Endothelial cell of hepatic sinusoid (primary cell): ENCODE data around the gene TIAM1.

ENCODE experiments used
- in situ Hi-C: cut with HindIII; loops from 2 replicates; pipeline ENCODE4 v1.10.0; 2017; ENCODE audit warnings: low sequenced_read_pairs

The TIAM1 gene

DNA sequence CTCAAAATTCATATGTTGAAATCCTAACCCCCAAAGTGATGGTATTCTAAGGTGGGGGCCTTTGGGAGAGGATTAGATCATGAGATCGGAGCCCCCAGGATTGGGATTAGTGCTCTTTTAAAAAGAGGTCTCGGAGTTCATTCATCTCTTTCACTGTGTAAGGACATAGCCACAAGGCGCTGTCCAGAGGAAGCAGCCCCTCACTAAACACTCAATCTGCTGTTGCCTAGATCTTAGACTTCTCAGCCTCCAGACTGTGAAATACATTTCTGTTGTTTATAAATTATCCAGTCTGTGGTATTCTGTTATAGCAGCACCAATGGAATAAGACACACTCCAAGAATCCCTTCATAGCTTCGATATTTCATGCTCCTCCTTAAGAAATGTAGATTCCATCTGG lies 12.4 kb upstream of the TIAM1 start:
- in situ Hi-C loops: no loop called here

DNA sequence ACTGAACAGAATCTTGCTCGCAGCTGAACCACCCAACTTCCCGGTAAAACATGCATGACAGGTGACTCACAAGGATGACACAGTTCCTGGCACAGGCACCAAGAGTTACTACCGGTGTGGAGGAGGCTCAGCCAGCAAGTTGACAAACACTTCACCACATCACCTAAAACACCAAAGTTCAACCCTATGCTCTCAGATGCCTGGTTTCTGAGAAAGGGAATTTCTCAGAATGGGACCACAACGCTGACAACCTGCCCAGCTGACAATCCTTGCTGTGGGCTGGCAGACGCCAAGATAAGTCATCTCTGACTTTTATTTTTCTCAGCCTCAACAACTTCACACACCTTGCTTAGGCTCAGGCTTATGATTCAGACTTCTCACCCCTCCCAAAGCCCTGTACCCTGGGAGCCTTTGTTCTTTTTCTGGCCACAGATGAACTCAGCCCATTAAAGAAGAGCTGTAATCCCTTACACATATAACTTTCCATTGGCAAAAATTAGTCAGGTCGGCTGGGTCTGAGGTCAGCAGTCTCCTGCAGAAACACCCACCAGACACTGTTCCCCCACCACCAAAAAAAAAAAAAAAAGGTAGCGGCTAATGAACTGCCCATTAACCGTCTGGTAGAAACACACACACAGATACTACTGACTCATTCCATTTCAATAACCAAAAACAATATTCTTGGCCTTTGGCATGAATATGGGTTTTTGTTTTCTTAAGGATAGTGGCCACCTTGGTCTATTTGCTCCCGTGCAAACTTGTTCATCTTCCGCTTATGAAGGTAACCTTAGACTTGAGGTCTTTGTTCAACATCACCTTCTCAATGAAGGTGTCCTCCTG lies 10.8 kb upstream of the TIAM1 start:
- in situ Hi-C loops: no loop called here

DNA sequence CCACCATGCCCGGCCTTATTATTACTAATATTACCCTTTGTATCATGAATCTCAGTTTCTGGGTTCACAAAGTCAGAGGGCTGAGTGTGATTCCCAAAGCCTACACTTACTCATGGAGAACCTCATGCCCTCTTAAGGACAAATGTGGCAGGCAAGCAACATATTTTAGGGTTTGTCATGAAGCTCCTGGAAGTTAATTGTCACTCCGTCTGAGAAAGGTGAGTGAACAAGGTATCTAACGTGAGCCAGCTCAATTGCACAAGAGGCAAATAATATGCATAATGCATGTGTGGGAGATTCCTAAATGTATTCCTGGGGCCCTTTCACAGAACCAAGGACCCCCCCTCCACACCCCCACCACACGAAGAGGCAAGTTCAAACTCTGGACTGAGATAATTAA lies 10.1 kb upstream of the TIAM1 start:
- in situ Hi-C loops: no loop called here

DNA sequence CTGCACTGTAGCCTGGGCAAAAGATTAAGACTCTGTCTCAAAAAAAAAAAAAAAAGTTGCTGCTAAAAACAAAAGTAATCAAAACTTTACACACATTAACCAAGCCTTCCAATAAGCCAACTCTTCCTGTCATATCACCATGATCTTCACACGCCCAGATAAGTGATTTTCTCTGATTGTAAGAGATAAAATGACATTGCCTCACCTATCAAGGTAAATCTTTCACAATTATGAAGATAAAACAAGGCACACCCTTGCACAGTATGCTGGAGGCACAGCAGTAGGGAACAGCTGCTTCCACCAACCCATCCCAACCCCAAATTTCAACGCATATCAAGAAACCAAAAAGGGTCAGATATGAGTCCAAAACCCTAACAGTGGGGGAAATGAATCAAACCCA lies 8.8 kb upstream of the TIAM1 start:
- in situ Hi-C loops: no loop called here

DNA sequence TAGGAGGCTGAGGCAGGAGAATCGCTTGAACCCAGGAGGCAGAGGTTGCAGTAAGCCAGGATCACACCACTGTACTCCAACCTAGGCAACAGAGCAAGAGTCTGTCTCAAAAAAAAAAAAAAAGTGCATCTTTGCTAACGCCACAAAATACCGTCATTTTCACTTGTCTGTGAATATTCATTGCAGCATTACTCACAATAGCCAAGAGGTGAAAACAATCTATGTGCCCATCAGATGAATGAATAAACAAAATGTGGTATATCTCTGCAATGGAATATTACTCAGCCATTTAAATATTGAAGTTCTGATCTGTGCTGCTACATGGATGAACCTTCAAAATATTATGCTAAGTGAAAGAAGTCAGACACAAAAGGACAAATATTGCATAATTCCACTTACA lies 7.9 kb upstream of the TIAM1 start:
- in situ Hi-C loops: no loop called here

DNA sequence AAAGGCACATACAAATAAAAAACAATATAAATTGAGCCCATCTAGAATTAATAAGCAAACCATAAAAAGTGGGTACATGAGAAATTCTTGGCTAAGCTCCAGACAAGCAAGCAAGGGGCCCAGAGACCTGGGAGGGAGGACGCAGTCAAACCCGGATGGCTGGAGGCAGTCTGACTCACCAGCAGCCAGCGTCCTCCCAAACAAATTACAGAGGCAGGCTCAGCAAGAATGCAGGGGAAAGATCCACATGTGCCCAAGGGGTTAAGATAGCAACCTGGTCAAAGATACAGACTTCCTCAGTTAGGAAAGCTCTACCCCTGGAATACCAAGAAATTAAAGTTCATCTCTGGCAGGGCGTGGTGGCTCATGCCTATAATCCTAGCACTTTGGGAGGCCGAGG lies 7.4 kb upstream of the TIAM1 start:
- in situ Hi-C loops: no loop called here

DNA sequence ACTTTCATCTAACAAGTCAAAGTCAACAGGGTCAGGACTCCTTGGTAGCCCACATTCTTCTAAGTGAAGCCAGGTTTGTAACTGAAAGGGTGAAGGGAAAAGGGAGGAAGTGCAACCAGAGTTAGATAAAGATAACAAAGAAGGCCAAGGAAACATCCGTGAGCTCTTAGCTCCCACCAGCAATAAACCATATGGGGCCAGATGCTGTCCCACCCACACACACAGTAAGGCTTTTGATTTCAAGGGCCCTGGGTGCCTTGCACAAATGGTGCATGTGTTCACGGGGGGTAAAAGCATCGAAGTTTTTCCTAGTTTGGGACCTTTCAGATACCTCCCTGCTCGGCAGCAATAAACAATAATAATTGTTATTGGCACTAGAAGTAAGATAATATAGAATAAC lies 5.1 kb upstream of the TIAM1 start:
- in situ Hi-C loops: no loop called here

DNA sequence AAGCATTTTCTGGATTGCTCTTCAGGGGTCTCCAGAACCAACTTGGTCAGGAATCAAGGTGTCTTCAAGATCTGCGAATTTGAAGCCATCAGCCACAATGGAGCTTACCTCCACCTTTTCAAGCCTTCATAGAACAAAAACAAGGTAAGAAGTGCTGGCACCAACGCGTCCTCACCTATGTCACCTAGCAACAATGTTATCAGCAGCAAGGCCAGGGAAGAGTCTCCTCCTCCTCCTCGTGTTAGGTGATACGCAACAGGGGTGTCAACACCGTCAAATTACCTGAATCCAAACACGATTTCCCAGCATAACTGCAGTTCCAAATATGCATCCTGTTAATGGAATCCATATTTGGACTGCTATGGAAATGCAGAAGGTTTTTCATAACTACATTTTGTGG lies 4.1 kb upstream of the TIAM1 start:
- in situ Hi-C loops: no loop called here

DNA sequence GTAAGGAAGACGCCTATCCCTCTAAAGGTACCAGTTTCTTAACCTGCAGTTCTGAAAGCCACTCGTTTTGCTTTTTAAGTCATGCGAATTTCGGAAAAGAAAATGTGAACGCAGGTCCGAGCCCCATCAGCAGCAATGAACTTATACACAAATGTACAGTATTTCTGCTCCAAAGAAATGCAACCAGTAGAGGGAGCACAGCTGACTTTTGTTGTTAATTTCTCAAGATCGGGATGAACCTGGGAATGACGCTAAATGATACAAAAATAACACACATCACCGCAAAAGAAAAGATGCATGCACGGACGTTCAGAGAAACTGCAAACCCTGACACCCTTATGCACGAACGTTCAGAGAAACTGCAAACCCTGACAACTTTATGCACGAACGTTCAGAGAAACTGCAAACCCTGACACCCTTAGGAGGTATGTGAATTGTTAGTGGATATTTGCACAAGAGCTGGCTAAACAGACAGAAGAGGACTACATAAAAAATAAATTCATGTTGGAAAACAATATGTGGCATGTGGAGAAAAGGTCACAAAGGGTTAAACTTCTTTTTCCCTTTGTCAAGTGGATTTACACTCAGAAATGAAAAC lies 3.5 kb upstream of the TIAM1 start:
- in situ Hi-C loops: no loop called here

DNA sequence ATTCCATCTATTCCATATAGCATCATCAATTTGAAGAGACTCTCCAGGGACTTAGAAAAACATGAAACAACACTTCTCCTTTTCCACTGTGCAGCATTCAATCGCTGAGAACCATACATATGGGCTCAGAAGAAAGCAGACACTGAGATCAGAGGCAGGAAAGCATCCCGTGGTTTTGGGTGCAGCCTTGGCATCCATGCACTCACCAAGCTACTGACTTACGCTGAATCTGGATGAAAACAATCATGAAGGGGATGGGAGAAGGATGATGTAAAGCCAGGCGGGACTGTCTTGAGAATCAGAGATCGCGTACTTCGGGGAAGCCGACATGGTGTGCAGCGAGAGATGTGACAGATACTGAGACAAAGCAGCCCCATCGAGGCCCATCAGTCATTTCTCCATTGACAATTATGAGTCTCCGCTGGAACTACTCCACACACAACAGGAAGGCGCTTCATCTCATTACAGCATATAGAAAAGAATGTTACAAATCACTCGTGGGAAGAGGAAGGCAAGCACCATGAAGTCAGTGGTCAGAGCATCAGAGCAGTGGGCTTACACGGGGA lies 2.3 kb upstream of the TIAM1 start:
- in situ Hi-C loops: no loop called here

DNA sequence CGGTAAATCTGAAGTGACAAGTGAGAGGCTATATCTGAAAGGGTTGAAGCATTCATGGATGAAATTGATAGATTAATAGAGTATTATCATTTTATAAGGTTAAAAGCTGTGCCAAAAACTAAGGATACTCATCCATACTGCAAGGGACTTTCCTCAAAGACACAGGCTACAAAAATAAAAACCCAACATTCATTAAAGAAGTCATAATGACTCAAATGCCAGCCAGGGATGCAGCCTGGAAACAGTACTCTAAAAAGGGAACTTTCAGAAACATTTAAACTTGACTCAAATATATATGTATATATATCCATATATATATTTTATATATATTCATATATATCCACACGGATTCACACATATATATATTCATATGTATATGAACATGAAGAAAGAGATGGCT lies 1.1 kb upstream of the TIAM1 start:
- in situ Hi-C loops: no loop called here

DNA sequence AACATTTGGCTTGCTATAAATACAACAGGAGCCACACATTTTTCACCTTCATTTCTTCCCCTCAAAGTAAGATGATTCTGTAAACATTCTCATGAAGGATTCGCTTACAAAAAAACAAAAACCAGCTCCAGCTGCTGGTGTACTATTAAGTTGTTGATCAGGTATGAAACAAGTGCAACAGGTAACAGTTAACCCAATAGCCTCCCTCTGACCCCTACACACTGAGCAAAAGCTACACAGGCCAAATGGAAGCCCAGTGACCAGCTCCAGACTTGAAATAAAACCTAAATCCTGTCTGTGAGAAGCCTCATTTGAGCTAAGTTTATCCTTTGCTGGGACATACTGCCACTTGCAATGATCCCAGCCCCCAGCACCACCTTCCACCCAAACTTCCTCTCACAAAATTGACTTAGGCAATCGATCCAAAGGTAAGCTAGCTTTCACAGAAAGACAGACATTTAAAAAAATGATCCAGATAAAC lies 991 bp downstream of the TIAM1 start:
- in situ Hi-C loops: no loop called here

DNA sequence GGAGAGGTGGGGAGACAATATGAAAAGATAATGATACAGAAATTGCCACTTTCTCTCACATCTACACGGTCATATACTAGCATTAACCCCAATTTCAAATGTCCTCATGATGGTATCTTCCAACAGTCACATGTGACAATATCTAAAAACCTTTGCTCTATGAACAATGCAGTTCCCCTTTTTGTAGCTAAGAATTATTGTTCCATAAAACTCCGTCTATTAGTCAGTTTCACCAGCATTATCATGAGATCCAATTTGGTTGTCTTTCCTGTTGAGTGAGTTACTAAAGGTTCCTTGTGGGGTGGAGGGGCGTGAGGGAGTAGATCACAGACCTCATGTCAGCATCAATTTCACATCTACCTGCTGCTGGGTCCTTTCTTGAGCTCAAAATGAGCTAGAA lies 1.7 kb downstream of the TIAM1 start:
- in situ Hi-C loops: no loop called here

DNA sequence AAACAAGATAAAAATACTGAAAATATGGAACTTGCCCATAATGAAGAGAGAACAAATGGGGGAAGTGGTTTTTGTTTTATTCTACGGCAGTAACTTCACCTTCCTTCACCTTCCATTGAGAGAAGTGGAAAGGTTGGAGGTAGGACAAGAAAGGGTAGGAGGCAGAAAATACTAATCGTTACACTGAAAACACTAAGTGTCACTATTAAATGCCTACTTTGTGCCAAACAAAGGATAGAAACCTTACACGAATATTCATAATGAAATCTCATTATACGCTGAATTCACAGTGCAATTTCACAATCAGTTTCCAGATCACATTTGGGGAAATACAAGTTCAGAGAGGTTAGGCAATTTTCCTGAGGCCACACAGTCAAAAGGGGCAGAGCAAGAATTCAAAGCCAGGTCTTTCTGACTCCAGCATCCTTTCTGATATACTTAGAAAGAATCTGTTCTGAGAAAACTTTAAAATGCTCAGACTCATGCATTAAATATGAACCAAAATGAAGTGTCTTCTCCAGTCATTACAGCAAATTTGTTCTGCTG lies 3.0 kb downstream of the TIAM1 start:
- in situ Hi-C loops: no loop called here

DNA sequence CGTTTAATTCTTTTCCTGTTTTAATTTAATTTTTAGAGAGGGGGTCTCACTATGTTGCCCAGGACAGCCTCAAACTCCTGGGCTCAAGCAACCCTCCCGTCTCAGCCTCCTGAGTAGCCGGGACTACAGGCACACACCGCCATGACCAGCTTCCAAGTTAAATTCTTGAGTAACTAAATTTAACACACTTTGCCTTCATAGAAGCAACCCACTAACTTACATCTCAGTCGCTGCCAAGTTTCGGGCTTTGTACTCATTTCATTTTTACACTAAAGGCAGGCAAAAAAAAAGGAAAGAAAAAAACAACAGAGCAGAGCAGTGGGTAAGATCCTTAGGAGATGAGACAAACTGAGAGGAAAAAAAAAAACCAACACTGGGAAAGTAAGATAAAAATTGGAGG lies 3.5 kb downstream of the TIAM1 start:
- in situ Hi-C loops: no loop called here

DNA sequence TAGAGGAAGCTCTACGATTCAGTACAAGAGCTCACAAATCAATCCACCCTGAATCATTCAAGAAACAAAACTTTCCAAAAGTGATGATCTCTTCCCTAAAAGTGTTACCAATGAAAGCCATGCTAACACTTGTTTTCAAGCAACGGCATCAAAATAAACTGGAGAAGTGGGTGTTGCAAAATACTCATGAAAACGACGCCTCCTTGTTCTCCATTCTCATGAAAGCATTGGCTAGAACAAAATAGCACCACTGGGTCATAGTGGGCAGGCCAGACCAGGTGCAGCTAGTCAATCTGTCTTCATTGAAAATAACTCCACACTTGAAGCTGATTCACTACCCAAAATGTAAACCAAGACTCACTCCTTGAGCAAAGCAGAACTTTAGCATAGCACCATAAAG lies 4.3 kb downstream of the TIAM1 start:
- in situ Hi-C loops: no loop called here

DNA sequence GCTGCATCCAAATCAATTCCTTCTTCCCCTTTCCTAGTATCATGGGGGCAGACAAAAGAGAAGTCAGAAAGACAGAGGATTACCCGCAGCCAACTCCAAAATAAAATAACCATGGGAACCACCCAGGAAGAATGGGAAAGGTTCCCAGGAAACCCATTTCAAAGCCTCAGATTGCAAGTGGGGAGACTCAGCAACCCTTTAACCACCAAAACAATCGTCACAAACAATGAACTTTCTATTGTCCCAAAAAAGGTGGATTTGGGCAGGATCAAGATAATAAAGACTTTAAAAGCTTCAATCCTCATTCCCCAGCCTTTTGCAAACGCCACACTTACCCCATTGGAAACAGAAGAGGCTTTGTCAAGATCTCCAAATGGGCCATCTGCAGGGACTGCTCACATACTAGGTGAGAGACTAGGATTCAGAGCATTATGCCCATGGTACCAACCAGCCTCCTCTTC lies 5.1 kb downstream of the TIAM1 start:
- in situ Hi-C loops: no loop called here

DNA sequence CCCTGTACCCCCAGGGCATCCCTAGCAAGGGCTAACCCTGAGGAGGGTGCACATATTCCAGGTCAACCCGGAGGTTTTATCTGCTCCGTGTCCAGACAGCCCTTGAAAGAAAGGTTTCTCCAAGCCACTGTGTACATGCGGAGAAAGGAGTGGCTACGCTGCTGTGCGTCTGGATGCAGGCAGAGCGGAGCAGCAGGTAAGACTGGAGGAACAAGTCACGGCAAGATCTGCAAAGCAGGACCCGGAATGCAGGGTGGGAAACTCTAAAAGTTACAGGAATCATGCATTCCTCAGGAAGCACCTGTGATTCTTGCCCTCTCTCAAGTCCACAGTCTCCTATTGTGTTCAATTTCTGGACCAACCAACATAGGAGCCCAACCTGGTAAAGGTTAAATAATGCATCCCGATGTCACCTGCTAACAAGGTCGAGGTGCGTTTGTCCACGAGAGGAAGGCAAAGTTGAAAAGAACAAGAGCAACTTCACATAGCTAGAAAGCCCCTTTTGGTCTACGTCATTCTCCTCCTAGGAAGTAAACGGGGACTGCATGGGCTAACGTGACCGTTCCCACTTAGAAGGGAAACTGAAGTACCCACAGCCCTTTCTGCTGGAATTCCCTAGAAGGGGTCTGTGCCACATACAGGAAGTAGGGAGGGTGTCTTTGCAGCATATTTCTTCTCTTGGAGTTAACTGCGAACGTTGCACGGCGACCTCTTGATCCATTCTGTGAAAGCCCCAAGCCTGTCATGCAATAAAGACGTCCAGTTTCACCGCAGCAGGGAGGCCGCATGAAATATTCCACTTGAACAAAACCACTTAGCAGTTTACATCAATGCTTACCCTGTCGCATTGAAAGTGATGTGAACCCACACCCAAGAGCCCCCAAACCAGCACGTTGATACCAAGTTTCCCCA lies 5.8 kb downstream of the TIAM1 start:
- in situ Hi-C loops: no loop called here

DNA sequence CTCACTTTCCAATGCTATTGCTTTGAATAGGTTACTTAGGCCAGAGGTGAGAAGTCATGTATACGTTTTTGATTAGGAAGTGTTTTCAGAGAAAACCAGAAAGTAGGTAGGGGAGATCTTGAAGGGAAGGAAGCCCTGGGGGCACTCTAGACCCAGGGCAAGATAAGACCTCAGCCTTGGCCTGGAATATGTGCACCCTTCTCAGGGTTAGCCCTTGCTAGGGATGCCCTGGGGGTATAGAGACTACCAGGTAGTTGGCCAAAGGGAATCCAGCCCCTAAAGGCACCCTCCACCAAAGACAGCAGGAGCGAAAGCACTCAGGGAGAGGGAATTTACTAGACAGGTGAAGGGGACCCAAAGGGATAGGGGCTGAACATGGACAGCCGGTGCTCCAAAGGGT lies 7.0 kb downstream of the TIAM1 start:
- in situ Hi-C loops: no loop called here

DNA sequence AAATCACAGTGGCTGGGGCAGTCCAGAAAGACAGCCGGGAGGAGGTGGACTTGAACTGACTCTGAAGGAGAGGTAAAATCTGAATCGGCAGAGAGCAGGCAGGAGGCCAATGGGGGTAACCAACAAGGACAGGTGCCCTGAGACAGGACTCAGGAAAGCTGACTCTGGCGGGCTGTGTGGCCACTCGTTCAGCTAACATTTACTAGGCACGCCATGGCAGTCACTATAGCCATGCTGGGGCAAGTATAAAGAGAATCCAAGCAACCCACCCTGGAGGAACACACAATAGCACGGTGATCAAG lies 7.4 kb downstream of the TIAM1 start:
- in situ Hi-C loops: no loop called here
